Right cardiac atrium (tissue), 5 donors: ENCODE data around the gene MMP25. TPM values are rescaled to one million over a fixed set of nuclear protein-coding genes. Genes with fewer than 3 reads are reported as not detected.

ENCODE experiments used
- ATAC-seq, 2 donors: fragments of 200-7000 bp; cut with Tn5 transposase; one replicate each; pipeline versions ENCODE4 v1.8.0 to v1.9.1; 2020; ENCODE audit warnings: moderate library complexity in 2 of 2, mild to moderate bottlenecking in 1 of 2
- DNase-seq, 3 donors: peaks; one replicate each; pipeline ENCODE4 v3.0.0-alpha.2; 2020
- H3K27ac ChIP-seq: one replicate; pipeline ENCODE4 v1.5.1; 2013; ENCODE audit warnings: mild to moderate bottlenecking, low read length, control low read depth, moderate library complexity
- H3K27me3 ChIP-seq: one replicate; pipeline ENCODE4 v1.6.1; 2013; ENCODE audit not compliant: control insufficient read depth, insufficient read depth
- H3K4me1 ChIP-seq: one replicate; pipeline ENCODE4 v1.6.1; 2013; ENCODE audit warnings: low read length; ENCODE audit not compliant: control insufficient read depth, insufficient read depth
- H3K4me3 ChIP-seq: one replicate; pipeline ENCODE4 v1.5.1; 2013; ENCODE audit warnings: low read length, control low read depth
- H3K9me3 ChIP-seq: one replicate; pipeline ENCODE4 v1.6.1; 2013; ENCODE audit warnings: low read length; ENCODE audit not compliant: control insufficient read depth
- WGBS: extraction: QIAGEN DNeasy Blood & Tissue Kit; methylation state at CpG from one replicate; pipeline ENCODE4 v1.1.7; 2013; 5-methylcytosine and 5-hydroxymethylcytosine counted together
- intact Hi-C, 4 donors: fragments of 100-400 bp; cut with DNase I; formaldehyde crosslinking; loops; one replicate each; pipeline versions ENCODE4 v1.11.0 to v1.14.0; 2022 to 2023
- polyA plus RNA-seq: library from polyadenylated mRNA; stranded (reverse); fragments of 200-250 nt; gene quantifications from one replicate; pipeline ENCODE4 v1.2.3, GENCODE V29; 2013
- total RNA-seq, 4 donors: library from RNA; stranded (reverse); fragmentation: NEBNext Ultra II Directional; extraction: Animal tissue kit (Norgen Biotek cat#: 25700); gene quantifications; one replicate each; pipeline ENCODE4 v1.2.1, GENCODE V29; 2021
- donor health status: healthy with polysubstance abuse.
- donor health status: DM: no; HTN: yes; CAD: no.
- donor health status: DM: no; HTN: no; CAD: no.
- donor health status: DM: no; HTN: yes; CAD: no; lungs with severe emphysema.
- donor health status: DM: yes; HTN: yes; CAD: no.

MMP25 gene
- total and polyA plus RNA-seq, 5 donors, result 0.68 to 1.7 (median 0.79) TPM

DNA sequence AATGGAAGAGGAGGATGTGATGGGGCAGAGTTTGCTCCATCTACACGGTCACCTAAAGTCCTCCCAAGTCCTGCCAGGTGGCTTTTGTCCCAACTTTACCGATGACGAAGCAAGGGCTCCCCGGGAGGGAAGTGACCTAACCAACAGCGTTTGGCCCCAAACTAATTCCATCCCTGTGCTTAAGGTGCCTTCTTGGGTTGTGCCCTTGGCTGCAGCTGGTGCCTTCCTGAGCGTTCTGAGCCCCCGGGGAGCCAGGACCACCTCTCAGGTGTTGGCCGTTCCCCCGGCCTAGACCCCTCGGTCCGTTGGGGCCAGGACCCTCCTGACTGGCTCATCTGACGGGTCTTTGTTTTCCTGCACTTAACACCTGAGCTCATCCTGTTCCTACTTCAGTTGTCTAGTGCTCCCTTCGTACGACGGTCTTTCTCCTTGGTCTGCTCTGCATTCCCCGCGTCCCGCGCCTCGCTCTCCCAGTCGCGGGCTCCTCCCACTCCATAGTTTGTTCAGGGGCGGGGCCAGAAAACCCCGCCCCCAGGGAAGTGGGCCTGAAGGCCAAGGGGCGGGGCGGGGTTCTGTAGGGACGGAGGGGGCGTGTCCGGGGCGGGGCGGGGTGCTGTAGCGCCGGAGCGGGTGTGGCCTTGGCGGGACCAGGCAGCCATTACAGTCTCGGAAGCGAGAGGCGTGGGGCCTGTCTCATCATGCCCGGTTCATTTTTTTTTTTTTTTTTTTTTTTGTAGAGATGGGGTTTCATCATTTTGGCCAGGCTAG is 53.6 kb downstream of the MMP25 start:
- WGBS, result 5% methylated on average over 39 of the region's 39 CpGs
- intact Hi-C loops, result no loop called here
- DNase-seq (peak; percentile 91 to 97 (median 96)), ATAC-seq (peak; percentile 94 to 95)
- no peaks in the 10 kb centered on the region for H3K9me3 ChIP-seq
- H3K4me1 ChIP-seq, result peaks cover 10% of the 10 kb centered on the region
- H3K27me3 ChIP-seq, result no peaks in the 10 kb centered on the region
- no peak overlapping the region for H3K27ac ChIP-seq
- H3K4me3 ChIP-seq, result no peak overlapping the region

- Histone ChIP-seq H3K4me3 (no peak overlapping the region), H3K27me3 (no peaks in the 10 kb centered on the region), H3K9me3 (no peaks in the 10 kb centered on the region), H3K4me1 (peaks cover 10% of the 10 kb centered on the region), H3K27ac (peak overlapping the region; percentile 51)
- DNase-seq, result peak in 1 of 3 donors; percentile 42
- 58% methylated on average over 29 of the region's 29 CpGs for WGBS
- intact Hi-C loops, result no loop called here
- no peak for ATAC-seq
Observed at GRCh38 chr16:3101018-3101840, 54.9 kb downstream of the MMP25 start.

- no peaks in the 10 kb centered on the region for H3K9me3 ChIP-seq
- WGBS, result 37% methylated on average over 27 of the region's 27 CpGs
- H3K27me3 ChIP-seq, result no peaks in the 10 kb centered on the region
- H3K4me1 ChIP-seq, result peaks cover 10% of the 10 kb centered on the region
- DNase-seq (peak; percentile 44 to 69 (median 63)), ATAC-seq (peak; percentile 22 to 68)
- H3K27ac ChIP-seq, result peak overlapping the region; percentile 33
- intact Hi-C loops, result no loop called here
- H3K4me3 ChIP-seq, result no peak overlapping the region
Observed at GRCh38 chr16:3101841-3102470, 55.6 kb downstream of the MMP25 start.

DNA sequence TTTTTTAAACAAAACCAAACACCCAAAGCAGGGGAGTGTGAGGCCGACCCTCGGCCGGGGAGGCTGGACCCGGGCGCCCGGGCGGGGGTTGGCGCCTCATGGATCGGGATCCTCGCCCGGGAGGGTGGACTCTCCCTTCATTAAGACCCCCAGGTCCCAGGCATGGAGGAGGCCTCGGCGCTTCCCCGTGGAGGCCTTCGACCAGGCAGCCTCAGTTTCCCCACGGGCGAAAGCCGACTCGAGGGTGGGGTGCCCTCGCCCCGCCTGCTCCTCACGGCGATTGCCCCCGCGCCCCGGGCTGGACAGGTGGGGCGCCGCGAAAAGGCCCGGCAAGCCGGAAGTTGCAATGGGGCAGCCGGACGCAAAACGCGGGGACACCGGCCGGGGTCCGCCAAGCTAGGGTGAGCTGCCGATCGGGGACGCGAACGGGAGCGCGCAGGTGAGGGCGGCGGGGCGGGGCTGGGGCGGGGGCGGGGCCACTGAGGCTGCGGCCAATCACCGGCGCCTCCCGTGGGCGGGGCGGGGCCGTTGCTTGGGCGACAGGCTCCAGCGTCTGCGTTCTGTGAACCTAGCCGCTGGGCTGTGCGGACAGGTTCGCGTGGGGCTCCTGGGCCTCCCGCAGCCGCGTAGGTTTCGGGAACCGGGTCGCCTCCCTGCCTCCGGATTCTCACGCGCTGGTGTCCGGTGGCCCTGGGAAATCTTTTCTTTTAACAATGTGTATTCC is 60.0 kb downstream of the MMP25 start:
- H3K9me3 ChIP-seq, result no peaks in the 10 kb centered on the region
- WGBS, result 2% methylated on average over 72 of the region's 74 CpGs
- intact Hi-C loops, result loop anchor here in 1 of 4 donors (5.0 kb wide), 1 partner anchor 49 kb away; no protein-coding TSS in a partner anchor
- H3K27me3 ChIP-seq, result no peaks in the 10 kb centered on the region
- ATAC-seq (peak; percentile 97), DNase-seq (peak; percentile 91 to 97 (median 96))
- peaks cover under 1% of the 10 kb centered on the region for H3K4me1 ChIP-seq
- peak overlapping the region; percentile 87 for H3K27ac ChIP-seq
- peak overlapping the region; percentile 70 for H3K4me3 ChIP-seq

Other genes with a start within 250 kb of the MMP25 start
- not detected for gene PRSS41, start 248.1 kb upstream of the MMP25 start, total RNA-seq
- not detected for gene PRSS41, start 248.1 kb upstream of the MMP25 start, polyA plus RNA-seq
- gene PRSS21, start 229.3 kb upstream of the MMP25 start, total RNA-seq, result not detected
- not detected for gene PRSS21, start 229.3 kb upstream of the MMP25 start, polyA plus RNA-seq
- under 1 TPM in 3 of 4 donors, not detected in 1; 0.35 to 0.64 (median 0.51) TPM for gene ZG16B, start 216.3 kb upstream of the MMP25 start, total RNA-seq
- not detected for gene ZG16B, start 216.3 kb upstream of the MMP25 start, polyA plus RNA-seq
- gene PRSS22, start 188.4 kb upstream of the MMP25 start, total RNA-seq, result not detected
- not detected for gene PRSS22, start 188.4 kb upstream of the MMP25 start, polyA plus RNA-seq
- gene FLYWCH2, start 163.3 kb upstream of the MMP25 start, total RNA-seq, result 10 to 100 TPM; 26.6 to 37.2 (median 29.1) TPM
- 44.3 TPM for gene FLYWCH2, start 163.3 kb upstream of the MMP25 start, polyA plus RNA-seq
- 10 to 100 TPM; 35.8 to 43.9 (median 36.4) TPM for gene FLYWCH1, start 134.6 kb upstream of the MMP25 start, total RNA-seq
- gene FLYWCH1, start 134.6 kb upstream of the MMP25 start, polyA plus RNA-seq, result 28.9 TPM
- not detected for gene KREMEN2, start 82.3 kb upstream of the MMP25 start, total RNA-seq
- not detected for gene KREMEN2, start 82.3 kb upstream of the MMP25 start, polyA plus RNA-seq
- 1 to 10 TPM; 4.0 to 8.8 (median 5.5) TPM for gene PAQR4, start 77.2 kb upstream of the MMP25 start, total RNA-seq
- 10.3 TPM for gene PAQR4, start 77.2 kb upstream of the MMP25 start, polyA plus RNA-seq
- 1 to 10 TPM in 2 of 4 donors, not detected in 2; 1.1 to 2.1 TPM for gene PKMYT1, start 66.1 kb upstream of the MMP25 start, total RNA-seq
- 2.1 TPM for gene PKMYT1, start 66.1 kb upstream of the MMP25 start, polyA plus RNA-seq
- under 1 TPM; 0.14 to 0.46 (median 0.25) TPM for gene CLDN9, start 33.6 kb upstream of the MMP25 start, total RNA-seq
- gene CLDN9, start 33.6 kb upstream of the MMP25 start, polyA plus RNA-seq, result 0.41 TPM
- gene CLDN6, start 28.4 kb upstream of the MMP25 start, total RNA-seq, result not detected
- not detected for gene CLDN6, start 28.4 kb upstream of the MMP25 start, polyA plus RNA-seq
- gene TNFRSF12A, start 26.2 kb upstream of the MMP25 start, total RNA-seq, result 10 to 100 TPM; 13.8 to 50.8 (median 28.0) TPM
- 94.7 TPM for gene TNFRSF12A, start 26.2 kb upstream of the MMP25 start, polyA plus RNA-seq
- 10 to 100 TPM; 43.7 to 80.5 (median 64.6) TPM for gene HCFC1R1, start 22.6 kb upstream of the MMP25 start, total RNA-seq
- 122 TPM for gene HCFC1R1, start 22.6 kb upstream of the MMP25 start, polyA plus RNA-seq
- 10 to 100 TPM; 11.1 to 13.7 (median 13.0) TPM for gene THOC6, start 22.5 kb upstream of the MMP25 start, total RNA-seq
- 13.1 TPM for gene THOC6, start 22.5 kb upstream of the MMP25 start, polyA plus RNA-seq
- not detected for gene BICDL2, start 9.6 kb upstream of the MMP25 start, total RNA-seq
- not detected for gene BICDL2, start 9.6 kb upstream of the MMP25 start, polyA plus RNA-seq
- gene IL32, start 19.1 kb downstream of the MMP25 start, total RNA-seq, result 10 to 100 TPM; 27.5 to 55.0 (median 37.8) TPM
- 62.8 TPM for gene IL32, start 19.1 kb downstream of the MMP25 start, polyA plus RNA-seq
- gene ZSCAN10, start 52.7 kb downstream of the MMP25 start, total RNA-seq, result not detected
- gene ZSCAN10, start 52.7 kb downstream of the MMP25 start, polyA plus RNA-seq, result not detected
- gene ZNF205, start 66.0 kb downstream of the MMP25 start, total RNA-seq, result 10 to 100 TPM in 1 of 4 donors, 1 to 10 TPM in 3; 6.4 to 10.1 (median 9.2) TPM
- gene ZNF205, start 66.0 kb downstream of the MMP25 start, polyA plus RNA-seq, result 10.9 TPM
- 1 to 10 TPM; 6.2 to 8.7 (median 7.6) TPM for gene ZNF213, start 88.5 kb downstream of the MMP25 start, total RNA-seq
- gene ZNF213, start 88.5 kb downstream of the MMP25 start, polyA plus RNA-seq, result 7.2 TPM
- gene OR1F1, start 141.6 kb downstream of the MMP25 start, total RNA-seq, result not detected
- gene OR1F1, start 141.6 kb downstream of the MMP25 start, polyA plus RNA-seq, result not detected
- gene ZNF200, start 188.6 kb downstream of the MMP25 start, total RNA-seq, result 1 to 10 TPM; 4.9 to 7.9 (median 6.1) TPM
- 2.9 TPM for gene ZNF200, start 188.6 kb downstream of the MMP25 start, polyA plus RNA-seq
- 1 to 10 TPM in 3 of 4 donors, under 1 TPM in 1; 0.91 to 1.6 (median 1.6) TPM for gene MEFV, start 210.1 kb downstream of the MMP25 start, total RNA-seq
- 0.32 TPM for gene MEFV, start 210.1 kb downstream of the MMP25 start, polyA plus RNA-seq
- gene ZNF263, start 236.9 kb downstream of the MMP25 start, total RNA-seq, result 10 to 100 TPM; 10.5 to 17.8 (median 12.0) TPM
- gene ZNF263, start 236.9 kb downstream of the MMP25 start, polyA plus RNA-seq, result 8.3 TPM